HEK293 (cell line): ENCODE results near the gene ADPRH.

Experiments used
- CTCF ChIP-seq: fragments of 450-650 bp; formaldehyde crosslinking; IDR thresholded peaks from 2 replicates; pipeline ENCODE4 v1.5.1; 2016; ENCODE audit warnings: missing biosample characterization, missing genetic modification characterization
- KLF9 ChIP-seq: fragments of 450-650 bp; formaldehyde crosslinking; IDR thresholded peaks from 2 replicates; pipeline ENCODE4 v1.5.1; 2016; ENCODE audit warnings: missing biosample characterization, missing genetic modification characterization, low read depth
- ZNF324 ChIP-seq: fragments of 450-650 bp; formaldehyde crosslinking; IDR thresholded peaks from 2 replicates; pipeline ENCODE4 v1.5.1; 2016; ENCODE audit warnings: missing biosample characterization, missing genetic modification characterization
- ZNF501 ChIP-seq: fragments of 450-650 bp; formaldehyde crosslinking; IDR thresholded peaks from 2 replicates; pipeline ENCODE4 v1.5.1; 2016; ENCODE audit warnings: missing biosample characterization, missing genetic modification characterization
- ZNF837 ChIP-seq: fragments of 450-650 bp; formaldehyde crosslinking; IDR thresholded peaks from 2 replicates; pipeline ENCODE4 v1.5.1; 2016; ENCODE audit warnings: missing biosample characterization, missing genetic modification characterization
- TF ChIP-seq, protein P1 (sequence below): fragments of 450-650 bp; formaldehyde crosslinking; IDR thresholded peaks from 2 replicates; pipeline ENCODE4 v1.5.1; 2016; ENCODE audit warnings: missing biosample characterization, missing genetic modification characterization
- TF ChIP-seq, protein P2 (sequence below): fragments of 450-650 bp; formaldehyde crosslinking; IDR thresholded peaks from 2 replicates; pipeline ENCODE4 v1.5.1; 2016; ENCODE audit warnings: missing biosample characterization, missing genetic modification characterization, low read depth

DNA sequence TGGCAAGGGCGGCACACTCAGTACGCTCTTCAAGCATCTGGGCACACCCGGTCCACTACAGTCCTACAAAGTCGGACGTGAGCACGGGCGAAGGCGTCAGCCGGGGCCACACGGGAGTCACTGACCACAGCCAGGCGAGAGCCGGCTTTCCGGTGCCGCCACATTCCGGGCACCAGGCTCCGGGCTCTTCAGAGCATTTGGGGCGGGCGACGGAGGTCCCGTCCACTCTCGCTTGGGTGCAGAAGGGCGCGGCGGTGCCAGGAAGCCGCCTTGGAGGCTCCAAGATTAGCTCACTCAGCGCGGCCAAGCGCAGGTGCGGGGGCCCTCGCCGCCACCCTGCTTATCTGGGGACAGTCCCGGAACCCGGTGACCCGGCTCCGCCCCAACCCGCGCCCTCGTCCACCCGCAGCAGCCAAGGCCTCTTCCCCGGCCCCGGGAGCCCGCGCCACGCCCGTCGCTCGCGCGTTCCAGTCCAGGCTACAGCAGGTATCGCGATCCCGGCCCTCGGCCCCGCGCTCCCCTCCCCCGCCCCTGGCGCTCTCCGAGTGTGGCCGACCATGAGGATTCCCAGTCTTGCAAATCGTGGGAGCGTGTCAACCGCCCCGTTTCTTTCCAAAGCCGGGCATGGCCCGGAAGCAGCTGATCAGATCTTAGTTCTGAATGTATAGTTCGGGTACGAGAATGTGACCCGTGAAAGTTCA is at the start of gene ADPRH:
- TF ChIP-seq ZNF324 (tag by site-specific recombination) (no peak), CTCF (no peak), KLF9 (no peak), ZNF501 (tag by site-specific recombination) (no peak), ZNF837 (no peak)
- TF ChIP-seq, protein P1, sequence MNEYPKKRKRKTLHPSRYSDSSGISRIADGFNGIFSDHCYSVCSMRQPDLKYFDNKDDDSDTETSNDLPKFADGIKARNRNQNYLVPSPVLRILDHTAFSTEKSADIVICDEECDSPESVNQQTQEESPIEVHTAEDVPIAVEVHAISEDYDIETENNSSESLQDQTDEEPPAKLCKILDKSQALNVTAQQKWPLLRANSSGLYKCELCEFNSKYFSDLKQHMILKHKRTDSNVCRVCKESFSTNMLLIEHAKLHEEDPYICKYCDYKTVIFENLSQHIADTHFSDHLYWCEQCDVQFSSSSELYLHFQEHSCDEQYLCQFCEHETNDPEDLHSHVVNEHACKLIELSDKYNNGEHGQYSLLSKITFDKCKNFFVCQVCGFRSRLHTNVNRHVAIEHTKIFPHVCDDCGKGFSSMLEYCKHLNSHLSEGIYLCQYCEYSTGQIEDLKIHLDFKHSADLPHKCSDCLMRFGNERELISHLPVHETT (tag by site-specific recombination) = no peak
- TF ChIP-seq, protein P2, sequence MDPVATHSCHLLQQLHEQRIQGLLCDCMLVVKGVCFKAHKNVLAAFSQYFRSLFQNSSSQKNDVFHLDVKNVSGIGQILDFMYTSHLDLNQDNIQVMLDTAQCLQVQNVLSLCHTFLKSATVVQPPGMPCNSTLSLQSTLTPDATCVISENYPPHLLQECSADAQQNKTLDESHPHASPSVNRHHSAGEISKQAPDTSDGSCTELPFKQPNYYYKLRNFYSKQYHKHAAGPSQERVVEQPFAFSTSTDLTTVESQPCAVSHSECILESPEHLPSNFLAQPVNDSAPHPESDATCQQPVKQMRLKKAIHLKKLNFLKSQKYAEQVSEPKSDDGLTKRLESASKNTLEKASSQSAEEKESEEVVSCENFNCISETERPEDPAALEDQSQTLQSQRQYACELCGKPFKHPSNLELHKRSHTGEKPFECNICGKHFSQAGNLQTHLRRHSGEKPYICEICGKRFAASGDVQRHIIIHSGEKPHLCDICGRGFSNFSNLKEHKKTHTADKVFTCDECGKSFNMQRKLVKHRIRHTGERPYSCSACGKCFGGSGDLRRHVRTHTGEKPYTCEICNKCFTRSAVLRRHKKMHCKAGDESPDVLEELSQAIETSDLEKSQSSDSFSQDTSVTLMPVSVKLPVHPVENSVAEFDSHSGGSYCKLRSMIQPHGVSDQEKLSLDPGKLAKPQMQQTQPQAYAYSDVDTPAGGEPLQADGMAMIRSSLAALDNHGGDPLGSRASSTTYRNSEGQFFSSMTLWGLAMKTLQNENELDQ (tag by site-specific recombination) = no peak
